Panc1 (cell line): ENCODE data around the gene MTHFD2.

Experiments
- POLR2AphosphoS5 ChIP-seq: IDR thresholded peaks from 2 replicates; pipeline ENCODE4 v1.6.1; 2012; ENCODE audit warnings: mild to moderate bottlenecking, low read depth, low read length, moderate library complexity
- SIN3A ChIP-seq: IDR thresholded peaks from 2 replicates; pipeline ENCODE4 v1.6.1; 2012; ENCODE audit warnings: low read depth, mild to moderate bottlenecking, low read length, moderate library complexity, borderline replicate concordance; ENCODE audit not compliant: insufficient read depth
- TCF7L2 ChIP-seq: IDR thresholded peaks from 2 replicates; pipeline ENCODE4 v1.6.1; 2011; ENCODE audit warnings: mild to moderate bottlenecking, low read depth, low read length, inconsistent platforms
- TF ChIP-seq, protein P1 (sequence below): fragments of 450-650 bp; IDR thresholded peaks from 2 replicates; pipeline ENCODE4 v1.5.1; 2017; ENCODE audit warnings: mild to moderate bottlenecking
- TF ChIP-seq, protein P2 (sequence below), 2 experiments: IDR thresholded peaks; 2 replicates each; pipeline ENCODE4 v1.6.1; 2011 to 2012; ENCODE audit warnings: low read depth in 2 of 2, control low read depth in 1 of 2, low read length in 1 of 2, mild to moderate bottlenecking in 1 of 2, moderate library complexity in 1 of 2; ENCODE audit not compliant: insufficient read depth in 1 of 2

DNA sequence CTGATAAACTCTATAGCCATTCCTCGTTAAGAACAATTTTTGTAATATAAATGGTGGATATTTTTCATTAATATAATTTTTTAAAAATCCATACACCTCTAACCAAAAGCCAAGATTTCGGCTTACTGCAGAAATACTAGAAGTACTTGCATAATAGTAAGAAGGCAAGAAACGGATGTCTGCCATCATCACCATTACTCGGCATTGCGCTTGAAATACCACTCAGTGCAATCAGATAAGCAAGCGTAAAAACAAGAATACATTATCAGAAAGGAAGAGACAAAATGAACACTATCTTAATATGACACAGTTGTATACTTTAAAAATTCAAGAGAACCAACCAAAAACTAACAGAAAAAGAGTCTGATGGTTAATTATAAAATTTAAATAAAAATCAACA is 35.5 kb upstream of the MTHFD2 start:
- TF ChIP-seq, protein P1, sequence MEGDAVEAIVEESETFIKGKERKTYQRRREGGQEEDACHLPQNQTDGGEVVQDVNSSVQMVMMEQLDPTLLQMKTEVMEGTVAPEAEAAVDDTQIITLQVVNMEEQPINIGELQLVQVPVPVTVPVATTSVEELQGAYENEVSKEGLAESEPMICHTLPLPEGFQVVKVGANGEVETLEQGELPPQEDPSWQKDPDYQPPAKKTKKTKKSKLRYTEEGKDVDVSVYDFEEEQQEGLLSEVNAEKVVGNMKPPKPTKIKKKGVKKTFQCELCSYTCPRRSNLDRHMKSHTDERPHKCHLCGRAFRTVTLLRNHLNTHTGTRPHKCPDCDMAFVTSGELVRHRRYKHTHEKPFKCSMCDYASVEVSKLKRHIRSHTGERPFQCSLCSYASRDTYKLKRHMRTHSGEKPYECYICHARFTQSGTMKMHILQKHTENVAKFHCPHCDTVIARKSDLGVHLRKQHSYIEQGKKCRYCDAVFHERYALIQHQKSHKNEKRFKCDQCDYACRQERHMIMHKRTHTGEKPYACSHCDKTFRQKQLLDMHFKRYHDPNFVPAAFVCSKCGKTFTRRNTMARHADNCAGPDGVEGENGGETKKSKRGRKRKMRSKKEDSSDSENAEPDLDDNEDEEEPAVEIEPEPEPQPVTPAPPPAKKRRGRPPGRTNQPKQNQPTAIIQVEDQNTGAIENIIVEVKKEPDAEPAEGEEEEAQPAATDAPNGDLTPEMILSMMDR: no peak
- TF ChIP-seq POLR2AphosphoS5: no peak
- TF ChIP-seq, protein P2, sequence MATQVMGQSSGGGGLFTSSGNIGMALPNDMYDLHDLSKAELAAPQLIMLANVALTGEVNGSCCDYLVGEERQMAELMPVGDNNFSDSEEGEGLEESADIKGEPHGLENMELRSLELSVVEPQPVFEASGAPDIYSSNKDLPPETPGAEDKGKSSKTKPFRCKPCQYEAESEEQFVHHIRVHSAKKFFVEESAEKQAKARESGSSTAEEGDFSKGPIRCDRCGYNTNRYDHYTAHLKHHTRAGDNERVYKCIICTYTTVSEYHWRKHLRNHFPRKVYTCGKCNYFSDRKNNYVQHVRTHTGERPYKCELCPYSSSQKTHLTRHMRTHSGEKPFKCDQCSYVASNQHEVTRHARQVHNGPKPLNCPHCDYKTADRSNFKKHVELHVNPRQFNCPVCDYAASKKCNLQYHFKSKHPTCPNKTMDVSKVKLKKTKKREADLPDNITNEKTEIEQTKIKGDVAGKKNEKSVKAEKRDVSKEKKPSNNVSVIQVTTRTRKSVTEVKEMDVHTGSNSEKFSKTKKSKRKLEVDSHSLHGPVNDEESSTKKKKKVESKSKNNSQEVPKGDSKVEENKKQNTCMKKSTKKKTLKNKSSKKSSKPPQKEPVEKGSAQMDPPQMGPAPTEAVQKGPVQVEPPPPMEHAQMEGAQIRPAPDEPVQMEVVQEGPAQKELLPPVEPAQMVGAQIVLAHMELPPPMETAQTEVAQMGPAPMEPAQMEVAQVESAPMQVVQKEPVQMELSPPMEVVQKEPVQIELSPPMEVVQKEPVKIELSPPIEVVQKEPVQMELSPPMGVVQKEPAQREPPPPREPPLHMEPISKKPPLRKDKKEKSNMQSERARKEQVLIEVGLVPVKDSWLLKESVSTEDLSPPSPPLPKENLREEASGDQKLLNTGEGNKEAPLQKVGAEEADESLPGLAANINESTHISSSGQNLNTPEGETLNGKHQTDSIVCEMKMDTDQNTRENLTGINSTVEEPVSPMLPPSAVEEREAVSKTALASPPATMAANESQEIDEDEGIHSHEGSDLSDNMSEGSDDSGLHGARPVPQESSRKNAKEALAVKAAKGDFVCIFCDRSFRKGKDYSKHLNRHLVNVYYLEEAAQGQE (IDR thresholded peaks at IDR 0.05; ENCODE audit: insufficient read depth in 1 of 2, low read depth in 2 of 2, low read length in 1 of 2): no peak
- no peak for TF ChIP-seq SIN3A
- TF ChIP-seq TCF7L2: no peak
